Stimulated activated CD4-positive, alpha-beta T cell treated with anti-CD3 and anti-CD28 coated beads, Interleukin-15, amount 100 ng/mL, for 24 hours (primary cell): ENCODE data around the gene CACNA2D3.

Experiments
- DNase-seq: peaks from one replicate; pipeline ENCODE4 v3.0.0-alpha.2; 2020

CACNA2D3 gene

GRCh38 chr3:54772746-54773145, 650.4 kb downstream of the CACNA2D3 start:
- no peak for DNase-seq

DNA sequence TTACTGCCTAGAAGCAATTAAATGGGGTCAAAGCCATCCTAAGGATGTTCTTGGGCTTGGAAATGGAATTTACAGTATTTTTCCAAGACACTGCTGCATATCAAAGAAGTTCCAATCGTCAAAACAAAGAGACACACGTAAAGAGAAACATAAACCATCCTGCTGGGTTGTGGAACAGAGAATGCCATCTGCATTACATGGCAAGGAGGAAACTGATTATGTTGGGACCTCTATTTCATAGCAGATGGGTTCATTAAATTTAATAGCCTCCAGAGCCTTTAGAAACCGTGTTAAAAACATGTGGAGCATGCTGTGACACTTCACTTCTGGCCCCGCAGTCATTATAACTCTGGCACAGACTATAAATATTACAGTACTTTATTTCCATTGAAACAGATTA, 650.9 kb downstream of the CACNA2D3 start:
- no peak for DNase-seq

- no peak for DNase-seq
These were observed 654.2 kb downstream of the CACNA2D3 start for GRCh38 chr3:54776601-54777000.

- DNase-seq, result no peak
These were observed 654.8 kb downstream of the CACNA2D3 start for GRCh38 chr3:54777141-54777540.

GRCh38 chr3:54780336-54780735, 658.0 kb downstream of the CACNA2D3 start:
- no peak for DNase-seq

GRCh38 chr3:54781728-54782127, 659.4 kb downstream of the CACNA2D3 start:
- DNase-seq, result no peak

GRCh38 chr3:54783611-54784010, 661.3 kb downstream of the CACNA2D3 start:
- DNase-seq, result no peak

GRCh38 chr3:54784021-54784420, 661.7 kb downstream of the CACNA2D3 start:
- DNase-seq, result no peak

- DNase-seq, result no peak
These were observed 663.6 kb downstream of the CACNA2D3 start for GRCh38 chr3:54785976-54786375.

- DNase-seq, result no peak
These were observed 667.7 kb downstream of the CACNA2D3 start for GRCh38 chr3:54790051-54790450.

DNA sequence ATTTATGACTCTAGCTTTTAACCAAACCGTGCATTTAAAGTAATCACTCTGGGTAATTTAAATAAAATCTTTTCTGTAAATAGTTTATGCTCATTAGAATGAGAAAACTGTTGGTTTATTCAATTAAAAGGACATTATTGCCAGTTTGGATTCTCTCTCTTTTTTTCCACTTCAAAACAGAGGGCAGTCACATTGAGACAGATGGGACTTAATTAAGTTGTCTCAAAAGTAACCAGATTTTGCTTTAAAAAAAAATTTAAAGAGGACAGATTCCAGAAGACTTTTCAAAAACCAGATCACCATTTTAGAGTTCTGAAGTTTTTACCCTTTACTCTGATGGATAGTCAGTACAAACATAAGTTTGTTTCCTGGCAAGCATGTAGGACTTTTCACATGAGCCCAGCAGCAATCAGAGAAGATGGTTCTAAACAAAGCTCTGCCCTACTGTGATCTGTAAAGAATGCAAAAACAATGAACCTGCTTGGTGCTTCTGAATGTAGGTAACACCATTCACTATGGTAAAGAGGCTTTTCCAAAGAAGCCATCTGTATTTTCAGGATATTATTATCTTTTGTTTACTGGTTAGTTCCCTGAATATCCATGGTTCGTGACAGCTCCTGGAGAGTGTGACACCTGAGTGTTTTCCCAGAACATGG, 669.3 kb downstream of the CACNA2D3 start:
- DNase-seq, result no peak

DNA sequence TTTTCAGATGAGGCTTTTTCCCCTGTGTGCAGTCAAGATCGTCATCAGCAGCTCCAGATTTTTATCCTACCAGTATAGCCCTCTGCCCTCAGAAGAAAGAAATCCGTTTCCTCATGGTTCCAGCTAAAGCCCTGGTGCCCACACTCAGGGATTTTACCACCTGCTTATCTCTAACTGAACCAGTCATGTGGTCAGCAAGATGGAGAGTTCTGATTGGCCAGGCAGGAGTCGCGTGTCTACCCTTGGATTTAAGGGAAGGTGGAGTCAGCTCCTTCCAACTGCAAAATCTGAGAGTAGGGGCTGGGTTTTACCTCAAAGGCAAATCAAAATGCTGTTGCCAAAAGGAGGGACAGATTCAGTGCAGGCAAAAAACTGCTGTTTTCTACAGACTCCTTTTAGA, 670.2 kb downstream of the CACNA2D3 start:
- no peak for DNase-seq

DNA sequence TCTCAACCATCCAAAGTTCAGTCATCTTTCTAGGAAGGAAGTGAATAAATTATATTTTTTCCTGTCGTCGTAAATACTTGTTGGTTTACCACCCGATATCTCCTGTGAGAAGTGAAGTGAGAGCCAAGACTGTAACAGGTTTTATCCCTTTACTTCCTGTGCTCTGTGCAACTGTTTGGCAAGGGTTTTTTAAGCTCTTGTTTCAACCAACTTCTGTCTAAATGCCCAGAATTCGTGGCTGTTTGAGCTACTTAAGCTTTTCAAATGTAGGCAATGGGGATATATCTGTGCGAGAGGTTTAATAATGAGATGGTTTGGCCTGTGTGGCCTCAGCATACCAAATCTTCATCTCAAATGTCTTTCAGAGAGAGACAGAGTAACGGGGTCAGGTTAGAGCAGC, 670.8 kb downstream of the CACNA2D3 start:
- DNase-seq, result no peak

GRCh38 chr3:54797111-54797510, 674.8 kb downstream of the CACNA2D3 start:
- DNase-seq, result no peak

DNA sequence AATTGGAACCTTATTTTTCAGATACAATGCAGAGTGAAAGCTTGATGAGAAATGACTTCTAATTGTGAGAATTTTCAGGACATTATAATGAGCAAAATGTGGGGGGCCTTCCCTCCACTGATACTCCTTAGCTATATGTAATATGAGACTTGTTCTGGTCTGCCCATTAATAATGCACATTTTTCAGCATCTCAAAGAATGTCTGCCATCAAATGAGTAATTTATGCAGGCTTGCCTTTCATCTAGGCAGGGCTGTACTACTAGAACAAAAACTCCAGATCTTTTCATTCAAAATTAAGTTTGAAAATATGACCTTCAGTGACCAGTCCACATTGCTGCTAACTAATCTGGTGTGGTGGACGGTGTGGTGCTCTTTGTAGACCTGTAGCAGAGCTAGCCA, 678.1 kb downstream of the CACNA2D3 start:
- no peak for DNase-seq

DNA sequence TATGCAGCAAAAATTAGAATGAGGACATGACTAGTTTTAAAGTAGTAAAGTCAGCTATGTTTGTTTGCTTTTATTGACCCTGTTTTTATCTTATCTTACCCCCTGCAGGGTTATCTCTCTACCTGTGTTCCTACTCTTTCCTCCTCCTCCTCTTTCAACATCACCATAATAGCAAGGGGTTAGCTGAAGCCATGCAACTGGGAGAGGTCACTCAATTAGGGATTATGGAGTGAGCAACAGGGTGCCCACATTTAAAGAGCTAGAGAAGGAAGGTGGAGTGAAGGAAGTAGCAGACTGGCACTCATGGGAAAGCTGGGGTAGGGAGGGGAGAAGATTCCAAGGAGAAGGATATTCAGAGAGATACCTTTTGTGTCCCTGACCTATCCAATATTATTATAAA, 679.6 kb downstream of the CACNA2D3 start:
- DNase-seq, result no peak

DNA sequence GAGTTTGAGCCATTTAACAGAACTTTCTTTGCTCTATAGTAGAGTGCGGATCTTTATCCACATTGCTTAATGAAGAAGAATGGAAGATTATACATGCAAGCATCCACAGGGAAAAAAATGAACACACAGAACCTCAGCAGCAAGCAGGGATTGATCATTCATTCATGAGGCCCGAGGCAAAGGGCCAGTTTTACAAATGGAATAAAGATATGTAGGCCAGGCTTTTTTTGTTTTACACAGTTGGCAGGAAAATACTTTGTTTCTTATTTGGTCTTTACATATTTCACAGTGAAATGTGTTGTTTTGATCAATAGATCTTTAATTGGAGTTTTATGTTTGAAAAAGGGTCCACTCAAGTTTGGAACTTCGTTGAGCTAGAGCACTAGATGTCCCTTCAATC, 688.0 kb downstream of the CACNA2D3 start:
- DNase-seq, result no peak

DNA sequence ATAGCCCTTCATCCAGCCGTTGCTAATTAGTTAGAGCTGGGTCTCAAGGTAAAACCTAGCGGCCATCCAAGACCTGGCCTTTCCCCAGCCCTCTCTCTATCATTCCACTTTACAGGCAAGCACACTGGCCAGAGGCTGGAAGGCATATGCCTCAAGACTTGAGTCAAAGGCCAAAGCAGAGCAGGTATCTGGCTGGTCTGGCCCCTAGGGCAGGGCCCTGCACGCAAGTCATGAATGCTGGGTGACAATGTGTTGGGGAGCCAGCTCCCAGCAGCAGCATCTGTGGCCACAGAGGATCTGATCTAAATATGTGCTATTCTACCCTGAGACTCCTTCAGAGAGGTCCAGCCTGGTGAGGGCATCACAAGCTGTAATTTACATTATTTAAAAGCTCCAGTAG, 691.9 kb downstream of the CACNA2D3 start:
- DNase-seq, result no peak

GRCh38 chr3:54817628-54818027, 695.3 kb downstream of the CACNA2D3 start:
- DNase-seq, result no peak

DNA sequence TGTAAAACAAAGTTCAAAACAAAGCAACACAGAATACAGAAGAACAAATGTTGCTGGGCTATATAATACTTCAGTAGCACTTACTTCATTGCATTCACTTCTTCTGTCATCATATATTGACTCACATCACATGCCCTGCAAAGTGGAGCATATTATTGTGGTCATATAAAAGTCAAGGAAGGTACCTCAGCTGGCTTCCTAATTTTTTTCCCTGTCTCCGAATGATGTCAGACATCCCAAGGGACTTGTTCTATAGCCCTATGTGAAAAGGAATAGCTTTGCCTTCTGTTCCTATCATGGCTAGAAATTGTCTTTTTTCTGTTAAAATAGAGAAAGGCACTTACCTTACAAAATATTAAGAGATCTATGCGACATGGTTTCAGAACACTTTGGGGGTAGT, 696.1 kb downstream of the CACNA2D3 start:
- no peak for DNase-seq

DNA sequence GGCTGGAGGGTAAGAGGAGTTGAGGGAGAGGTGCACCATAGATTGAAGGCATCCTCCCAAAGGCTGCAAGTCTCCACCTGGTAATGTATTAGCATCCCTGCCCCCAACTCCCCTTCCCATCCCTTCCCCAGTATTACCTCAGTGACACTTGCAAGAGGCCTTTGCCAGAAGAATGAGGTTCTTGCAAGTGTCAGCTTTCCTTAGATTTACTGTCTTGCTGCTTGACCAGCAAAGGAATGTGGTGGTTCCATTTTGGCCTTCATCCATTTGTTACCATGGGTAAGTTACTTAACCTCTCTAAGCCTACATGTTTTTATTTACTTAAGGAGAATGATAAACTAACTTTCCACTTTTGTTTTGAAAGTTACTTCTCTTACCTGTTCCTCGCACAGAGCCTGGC, 696.6 kb downstream of the CACNA2D3 start:
- DNase-seq, result no peak

DNA sequence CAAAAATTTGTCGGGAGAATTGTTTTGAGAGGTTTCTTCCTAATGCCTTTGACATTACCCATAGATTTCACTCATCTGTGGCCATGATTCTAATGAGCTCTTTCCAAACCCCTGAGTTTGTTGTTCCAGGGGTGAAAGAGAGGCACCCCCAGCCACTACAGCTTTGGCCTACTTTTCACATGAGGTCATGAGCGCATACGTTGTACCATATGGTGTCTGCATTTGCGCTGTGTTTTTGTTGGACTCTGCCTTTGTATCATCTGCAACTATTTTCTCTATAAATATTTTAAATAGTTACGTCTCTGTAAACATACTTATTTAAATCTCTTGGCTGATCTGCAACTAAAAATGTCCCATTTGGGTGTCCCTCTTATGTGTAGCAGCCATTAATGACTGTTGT, 697.6 kb downstream of the CACNA2D3 start:
- no peak for DNase-seq

- DNase-seq, result no peak
These were observed 699.9 kb downstream of the CACNA2D3 start for GRCh38 chr3:54822206-54822605.

DNA sequence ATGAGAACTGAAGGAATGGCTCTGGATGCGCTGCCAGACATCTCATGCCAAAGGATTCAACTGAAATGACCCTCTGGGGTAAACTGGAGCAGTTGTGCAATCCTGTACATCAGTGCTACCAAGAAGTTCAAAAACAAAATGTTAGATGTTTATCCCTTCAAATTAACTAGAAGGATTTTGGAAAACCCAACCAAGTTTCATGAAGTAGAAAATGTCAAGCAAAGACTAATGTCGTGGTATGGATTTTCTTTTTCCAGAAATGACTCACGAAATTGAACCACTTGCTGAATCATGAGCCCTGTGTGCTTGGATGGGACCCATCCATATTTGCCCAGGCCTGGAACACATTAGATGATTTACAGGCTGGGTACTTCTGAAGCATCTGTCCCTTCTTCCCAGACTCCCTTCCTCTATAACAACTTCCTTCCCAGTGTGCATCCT, 703.9 kb downstream of the CACNA2D3 start:
- DNase-seq, result no peak

DNA sequence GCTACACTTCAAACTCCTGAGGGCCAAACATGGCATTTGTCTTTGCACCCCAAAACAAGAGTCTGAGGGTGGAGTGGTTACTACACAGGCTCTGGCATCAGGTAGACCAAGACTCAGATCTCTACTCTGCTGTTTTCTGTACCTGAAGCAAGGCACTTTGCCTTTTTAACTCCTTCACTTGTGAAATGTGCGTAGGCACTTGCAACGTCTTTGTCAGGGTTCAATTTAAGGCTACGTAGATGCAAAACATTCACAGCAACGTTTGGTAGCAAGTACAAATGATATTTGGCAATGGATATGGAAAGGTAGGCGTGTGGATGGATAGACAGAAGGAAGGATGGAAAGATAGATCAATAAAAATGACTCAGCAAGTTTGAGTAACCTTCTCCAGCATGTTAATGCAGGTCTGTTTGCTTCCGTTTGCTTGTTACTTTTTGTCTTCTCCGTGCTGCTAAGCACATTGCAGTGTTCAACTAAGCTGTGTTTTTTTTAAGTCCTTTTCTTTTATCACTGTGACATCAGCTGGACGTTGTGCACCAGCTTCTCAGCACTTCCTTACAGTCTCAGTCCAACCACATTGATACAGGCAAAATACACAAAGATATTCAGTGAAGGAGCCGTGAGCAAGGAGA, 704.8 kb downstream of the CACNA2D3 start:
- no peak for DNase-seq
